Lower lobe of right lung (tissue), 2 donors: ENCODE data around the gene OR5AC2. TPM values are rescaled to one million over a fixed set of nuclear protein-coding genes. Genes with fewer than 3 reads are reported as not detected.

Source experiments
- ATAC-seq, 2 donors: fragments of 200-7000 bp; cut with Tn5 transposase; one replicate each; pipeline ENCODE4 v1.9.1; 2020 to 2022; ENCODE audit warnings: mild to moderate bottlenecking in 2 of 2, moderate library complexity in 2 of 2
- DNase-seq: peaks from one replicate; pipeline ENCODE4 v3.0.0-alpha.2; 2020
- H3K27ac ChIP-seq: fragments of 200-600 bp; one replicate; pipeline ENCODE4 v1.8.0; 2022
- H3K27me3 ChIP-seq: fragments of 200-600 bp; one replicate; pipeline ENCODE4 v1.8.0; 2022; ENCODE audit warnings: low read depth
- H3K36me3 ChIP-seq: fragments of 200-600 bp; one replicate; pipeline ENCODE4 v1.8.0; 2022; ENCODE audit warnings: mild to moderate bottlenecking
- H3K4me1 ChIP-seq: fragments of 200-600 bp; one replicate; pipeline ENCODE4 v1.8.0; 2022
- H3K4me3 ChIP-seq: fragments of 200-600 bp; one replicate; pipeline ENCODE4 v1.8.0; 2022; ENCODE audit warnings: mild to moderate bottlenecking
- H3K9me3 ChIP-seq: fragments of 200-600 bp; one replicate; pipeline ENCODE4 v1.8.0; 2022
- CTCF ChIP-seq: fragments of 200-600 bp; IDR thresholded peaks from one replicate; pipeline ENCODE4 v1.8.0; 2022; ENCODE audit warnings: antibody characterized with exemption, mild to moderate bottlenecking
- intact Hi-C: fragments of 100-400 bp; cut with DNase I; formaldehyde crosslinking; loops from one replicate; pipeline ENCODE4 v1.11.0; 2022
- total RNA-seq: library from RNA; stranded (reverse); fragmentation: NEBNext Ultra II Directional; extraction: Animal tissue kit (Norgen Biotek cat#: 25700); gene quantifications from one replicate; pipeline ENCODE4 v1.2.1, GENCODE V29; 2021
- donor health status: DM: no; HTN: yes; CAD: no; lungs with severe emphysema.

Gene OR5AC2
- total RNA-seq, 1 donor from 2014 or later = not detected

DNA sequence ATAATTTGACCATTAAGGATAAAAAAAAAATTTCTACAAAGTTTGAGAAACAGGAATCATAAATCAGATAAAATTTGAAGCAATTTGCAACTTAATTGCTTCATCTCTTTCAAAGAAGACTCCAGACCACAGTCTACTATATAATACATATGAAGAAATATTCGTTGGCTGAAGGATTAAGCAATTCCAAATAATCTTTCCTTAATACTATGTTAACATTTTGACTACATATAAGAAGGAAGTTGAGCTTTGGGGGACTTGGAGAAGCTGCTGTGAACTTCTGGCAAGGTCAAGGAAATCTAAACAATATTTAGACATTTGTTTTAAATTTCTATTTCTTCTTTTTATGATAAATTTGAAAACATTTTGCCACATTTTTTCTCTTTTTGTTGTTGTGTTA, 38.4 kb upstream of the OR5AC2 start:
- DNase-seq (no peak), ATAC-seq (no peak)
- H3K27me3 ChIP-seq = no peaks in the 10 kb centered on the region
- intact Hi-C loops = loop anchor here (10.0 kb wide), 1 partner anchor 266 kb away; no protein-coding TSS in a partner anchor
- H3K4me3 ChIP-seq = no peak overlapping the region
- TF ChIP-seq CTCF = no peak
- H3K4me1 ChIP-seq = no peaks in the 10 kb centered on the region
- no peaks in the 10 kb centered on the region for H3K36me3 ChIP-seq
- H3K9me3 ChIP-seq = no peaks in the 10 kb centered on the region
- no peak overlapping the region for H3K27ac ChIP-seq

DNA sequence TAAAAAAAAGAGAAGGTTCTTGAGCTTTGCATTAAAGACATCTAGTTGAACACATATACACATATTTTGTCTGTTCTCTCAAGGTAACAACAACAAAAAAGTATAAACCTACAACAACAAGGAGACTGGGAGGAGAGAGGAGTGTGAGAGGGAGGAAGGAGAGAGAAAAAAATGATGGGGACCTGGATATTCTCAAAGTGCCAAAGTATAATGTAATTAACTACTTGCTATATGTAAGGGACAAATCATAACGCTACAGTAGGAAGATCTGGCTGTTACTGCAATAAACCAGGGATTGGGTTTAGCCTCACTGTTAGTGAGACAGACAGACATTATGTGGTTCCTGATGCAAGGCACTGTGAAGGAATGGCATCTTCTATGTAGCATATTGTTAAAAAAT, 37.7 kb upstream of the OR5AC2 start:
- DNase-seq (no peak), ATAC-seq (no peak)
- TF ChIP-seq CTCF = no peak
- Histone ChIP-seq H3K4me3 (no peak overlapping the region), H3K4me1 (no peaks in the 10 kb centered on the region), H3K36me3 (no peaks in the 10 kb centered on the region), H3K27me3 (no peaks in the 10 kb centered on the region), H3K9me3 (no peaks in the 10 kb centered on the region), H3K27ac (no peak overlapping the region)
- intact Hi-C loops = loop anchor here (10.0 kb wide), 1 partner anchor 266 kb away; no protein-coding TSS in a partner anchor

DNA sequence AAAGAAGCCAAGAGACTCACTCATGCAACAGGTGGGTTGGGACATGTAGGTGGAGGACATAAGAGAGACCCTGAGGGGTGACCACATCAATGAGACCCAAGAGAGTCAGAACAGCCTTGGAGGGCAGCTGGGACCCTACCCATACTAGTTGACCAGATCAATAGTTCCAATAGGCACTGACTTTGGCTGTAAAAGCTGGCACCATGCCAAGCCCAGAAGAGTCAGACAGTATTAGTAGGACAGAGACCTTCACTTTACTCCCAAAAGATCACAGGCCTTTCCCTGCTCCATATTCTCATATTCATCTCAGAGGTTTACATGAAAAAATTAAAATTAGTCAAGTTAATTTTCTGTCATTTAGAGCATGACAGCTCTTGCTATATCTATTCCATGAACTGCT, 30.9 kb upstream of the OR5AC2 start:
- H3K36me3 ChIP-seq = no peaks in the 10 kb centered on the region
- no peak for TF ChIP-seq CTCF
- no peaks in the 10 kb centered on the region for H3K27me3 ChIP-seq
- no peak overlapping the region for H3K27ac ChIP-seq
- no peaks in the 10 kb centered on the region for H3K4me1 ChIP-seq
- H3K9me3 ChIP-seq = no peaks in the 10 kb centered on the region
- DNase-seq (no peak), ATAC-seq (no peak)
- intact Hi-C loops = no loop called here
- no peak overlapping the region for H3K4me3 ChIP-seq

DNA sequence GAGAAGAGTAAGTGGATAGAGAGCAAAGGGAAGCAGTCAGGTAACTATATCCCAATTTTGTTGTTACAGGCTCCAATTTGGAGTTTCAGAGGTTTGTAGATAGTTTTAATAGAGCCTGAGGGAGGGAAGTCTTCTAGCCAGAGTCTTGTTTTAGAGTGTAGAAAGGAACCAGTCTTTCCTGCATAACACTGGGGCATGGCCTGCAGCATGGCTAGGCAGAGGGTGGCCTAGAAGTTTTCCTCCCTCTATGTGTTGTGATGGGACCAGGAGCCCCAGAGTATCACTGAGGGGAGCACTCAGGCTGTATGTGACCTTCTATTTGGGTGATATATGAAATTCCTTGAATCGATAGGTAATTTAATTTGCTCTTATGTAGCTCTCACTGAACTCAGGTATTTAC, 29.3 kb upstream of the OR5AC2 start:
- ATAC-seq = peak in 1 of 2 donors; percentile 16
- no peaks in the 10 kb centered on the region for H3K27me3 ChIP-seq
- no peak overlapping the region for H3K27ac ChIP-seq
- no peak for DNase-seq
- no peaks in the 10 kb centered on the region for H3K36me3 ChIP-seq
- H3K4me1 ChIP-seq = no peaks in the 10 kb centered on the region
- no peak overlapping the region for H3K4me3 ChIP-seq
- no peak for TF ChIP-seq CTCF
- H3K9me3 ChIP-seq = no peaks in the 10 kb centered on the region
- intact Hi-C loops = no loop called here

GRCh38 chr3:98058244-98058960, 28.6 kb upstream of the OR5AC2 start:
- peak in 1 of 2 donors; percentile 54 for ATAC-seq
- no peaks in the 10 kb centered on the region for H3K9me3 ChIP-seq
- TF ChIP-seq CTCF = no peak
- no peak overlapping the region for H3K27ac ChIP-seq
- DNase-seq = no peak
- no peaks in the 10 kb centered on the region for H3K4me1 ChIP-seq
- H3K27me3 ChIP-seq = no peaks in the 10 kb centered on the region
- no peak overlapping the region for H3K4me3 ChIP-seq
- H3K36me3 ChIP-seq = no peaks in the 10 kb centered on the region
- intact Hi-C loops = no loop called here
